ENCODE data around the gene SLC38A7.

DNA sequence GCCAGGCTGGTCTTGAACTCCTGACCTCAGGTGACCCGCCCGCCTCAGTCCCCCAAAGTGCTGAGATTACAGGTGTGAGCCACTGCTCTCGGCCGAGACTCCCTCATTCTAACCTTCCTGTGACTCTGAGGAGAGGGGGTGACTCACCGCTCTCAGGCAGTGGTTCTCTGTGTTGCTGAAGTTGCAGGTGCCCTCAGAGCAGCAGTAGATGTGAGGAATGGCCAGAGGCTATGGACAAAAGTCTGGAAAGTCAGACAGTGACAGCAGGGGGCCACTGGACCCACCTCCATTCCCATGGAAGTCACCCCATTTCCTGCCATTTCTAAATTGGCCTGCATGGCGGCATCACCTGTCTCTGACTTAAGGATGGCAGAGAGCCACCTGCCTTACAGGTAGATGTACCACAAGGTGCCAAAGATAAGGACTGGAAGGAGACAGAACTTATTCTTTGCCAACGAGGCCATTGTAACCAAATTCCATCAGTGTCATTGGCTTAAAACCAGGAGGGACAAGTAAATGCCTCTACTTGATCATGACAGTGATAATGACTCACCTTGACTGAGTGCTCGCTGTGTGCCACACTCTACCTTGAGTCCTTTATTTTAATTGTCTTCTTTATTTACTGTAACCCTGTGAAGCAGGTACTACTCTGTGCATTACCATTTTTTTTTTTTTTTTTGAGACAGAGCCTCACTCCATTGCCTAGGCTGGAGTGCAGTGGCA is 39.6 kb downstream of the SLC38A7 start:
- TF ChIP-seq, protein P1, sequence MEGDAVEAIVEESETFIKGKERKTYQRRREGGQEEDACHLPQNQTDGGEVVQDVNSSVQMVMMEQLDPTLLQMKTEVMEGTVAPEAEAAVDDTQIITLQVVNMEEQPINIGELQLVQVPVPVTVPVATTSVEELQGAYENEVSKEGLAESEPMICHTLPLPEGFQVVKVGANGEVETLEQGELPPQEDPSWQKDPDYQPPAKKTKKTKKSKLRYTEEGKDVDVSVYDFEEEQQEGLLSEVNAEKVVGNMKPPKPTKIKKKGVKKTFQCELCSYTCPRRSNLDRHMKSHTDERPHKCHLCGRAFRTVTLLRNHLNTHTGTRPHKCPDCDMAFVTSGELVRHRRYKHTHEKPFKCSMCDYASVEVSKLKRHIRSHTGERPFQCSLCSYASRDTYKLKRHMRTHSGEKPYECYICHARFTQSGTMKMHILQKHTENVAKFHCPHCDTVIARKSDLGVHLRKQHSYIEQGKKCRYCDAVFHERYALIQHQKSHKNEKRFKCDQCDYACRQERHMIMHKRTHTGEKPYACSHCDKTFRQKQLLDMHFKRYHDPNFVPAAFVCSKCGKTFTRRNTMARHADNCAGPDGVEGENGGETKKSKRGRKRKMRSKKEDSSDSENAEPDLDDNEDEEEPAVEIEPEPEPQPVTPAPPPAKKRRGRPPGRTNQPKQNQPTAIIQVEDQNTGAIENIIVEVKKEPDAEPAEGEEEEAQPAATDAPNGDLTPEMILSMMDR (IDR thresholded peaks at IDR 0.05; ENCODE audit: low read depth, low read length, poor library complexity, severe bottlenecking), result no peak
- no peak for TF ChIP-seq EZH2phosphoT487 (IDR thresholded peaks at IDR 0.05; ENCODE audit: borderline replicate concordance, low read length)
